Breast epithelium (tissue), 4 donors: ENCODE results near the gene PDHA1. TPM values are rescaled to one million over a fixed set of nuclear protein-coding genes. Genes with fewer than 3 reads are reported as not detected.

Source experiments
- DNase-seq, 2 donors: peaks; one replicate each; pipeline ENCODE4 v3.0.0-alpha.2; 2019; ENCODE audit warnings: low spot score in 2 of 2
- H3K27ac ChIP-seq, 2 donors: fragments of 200-600 bp; sonication (generic) in 1 of 2; one replicate each; pipeline ENCODE4 v1.5.1; 2016 to 2019; ENCODE audit warnings: mild to moderate bottlenecking in 1 of 2
- H3K27me3 ChIP-seq, 2 donors: fragments of 200-600 bp; sonication (generic) in 1 of 2; one replicate each; pipeline versions ENCODE4 v1.5.1 to v1.6.0; 2017 to 2019; ENCODE audit warnings: control low read depth in 1 of 2, mild to moderate bottlenecking in 1 of 2
- H3K36me3 ChIP-seq: fragments of 200-600 bp; one replicate; pipeline ENCODE4 v1.5.1; 2019
- H3K4me1 ChIP-seq, 2 donors: fragments of 200-600 bp; sonication (generic); one replicate each; pipeline ENCODE4 v1.5.1; 2016 to 2019; ENCODE audit warnings: control low read depth in 1 of 2
- H3K4me3 ChIP-seq, 3 donors: fragments of 200-600 bp; sonication (generic); 1 replicate in 2 of 3; 2 replicates in 1 of 3; pipeline ENCODE4 v1.5.1; 2016 to 2019; ENCODE audit warnings: mild to moderate bottlenecking in 3 of 3, moderate library complexity in 2 of 3
- H3K9me3 ChIP-seq, 2 donors: fragments of 200-600 bp; sonication (generic) in 1 of 2; one replicate each; pipeline ENCODE4 v1.5.1; 2016 to 2019; ENCODE audit warnings: control low read depth in 1 of 2
- POLR2A ChIP-seq: fragments of 450-650 bp; IDR thresholded peaks from one replicate; pipeline ENCODE4 v1.6.1; 2016; ENCODE audit warnings: antibody characterized with exemption, mild to moderate bottlenecking, moderate library complexity
- POLR2AphosphoS5 ChIP-seq, 3 donors: sonication (generic); formaldehyde crosslinking; IDR thresholded peaks; one replicate each; pipeline ENCODE4 v1.6.1; 2017; ENCODE audit warnings: antibody characterized with exemption in 3 of 3
- intact Hi-C: fragments of 100-400 bp; cut with DNase I; formaldehyde crosslinking; loops from one replicate; pipeline ENCODE4 v1.15.1; 2023; ENCODE audit warnings: low total_unique reads
- total RNA-seq, 3 donors: library from RNA; depleted of rRNA; stranded (reverse); fragments of >200 nt; gene quantifications; one replicate each; pipeline ENCODE4 v1.1.0, GENCODE V29; 2016
- TF ChIP-seq, protein P1 (sequence below), 3 donors: fragments of 450-650 bp; IDR thresholded peaks; one replicate each; pipeline ENCODE4 v1.5.1; 2016 to 2017; ENCODE audit warnings: antibody characterized with exemption in 3 of 3, mild to moderate bottlenecking in 3 of 3, moderate library complexity in 3 of 3

The PDHA1 gene
- total RNA-seq, 3 donors from 2014 or later: 54.7 to 58.4 (median 55.7) TPM

DNA sequence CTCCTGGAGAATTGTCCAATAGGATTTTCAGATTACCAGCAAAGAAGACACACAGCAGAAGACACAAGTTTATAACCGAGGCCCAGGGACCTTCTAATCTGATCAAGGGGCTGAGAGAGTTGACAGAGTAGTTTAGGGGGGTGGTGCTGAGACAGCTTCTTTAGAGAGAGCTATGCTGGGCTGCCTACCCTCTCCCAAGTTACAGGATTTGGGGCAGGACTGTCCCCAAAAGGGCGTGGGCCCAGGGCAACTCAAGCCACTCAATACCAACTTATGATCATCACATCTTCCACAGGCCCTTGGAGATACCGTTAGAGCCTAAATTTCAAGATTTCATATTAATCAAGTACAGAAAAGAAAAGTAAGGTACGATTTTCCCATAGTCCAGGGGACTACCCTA is 43.0 kb downstream of the PDHA1 start:
- intact Hi-C loops: no loop called here
- H3K4me3 ChIP-seq: no peak overlapping the region
- no peak for DNase-seq
- no peak overlapping the region for H3K27ac ChIP-seq
- peaks cover 0 to 18% of the 10 kb centered on the region in 2 donors for H3K27me3 ChIP-seq
- H3K36me3 ChIP-seq: no peaks in the 10 kb centered on the region
- TF ChIP-seq POLR2AphosphoS5 (IDR thresholded peaks at IDR 0.05) (no peak), POLR2A (no peak)
- TF ChIP-seq, protein P1, sequence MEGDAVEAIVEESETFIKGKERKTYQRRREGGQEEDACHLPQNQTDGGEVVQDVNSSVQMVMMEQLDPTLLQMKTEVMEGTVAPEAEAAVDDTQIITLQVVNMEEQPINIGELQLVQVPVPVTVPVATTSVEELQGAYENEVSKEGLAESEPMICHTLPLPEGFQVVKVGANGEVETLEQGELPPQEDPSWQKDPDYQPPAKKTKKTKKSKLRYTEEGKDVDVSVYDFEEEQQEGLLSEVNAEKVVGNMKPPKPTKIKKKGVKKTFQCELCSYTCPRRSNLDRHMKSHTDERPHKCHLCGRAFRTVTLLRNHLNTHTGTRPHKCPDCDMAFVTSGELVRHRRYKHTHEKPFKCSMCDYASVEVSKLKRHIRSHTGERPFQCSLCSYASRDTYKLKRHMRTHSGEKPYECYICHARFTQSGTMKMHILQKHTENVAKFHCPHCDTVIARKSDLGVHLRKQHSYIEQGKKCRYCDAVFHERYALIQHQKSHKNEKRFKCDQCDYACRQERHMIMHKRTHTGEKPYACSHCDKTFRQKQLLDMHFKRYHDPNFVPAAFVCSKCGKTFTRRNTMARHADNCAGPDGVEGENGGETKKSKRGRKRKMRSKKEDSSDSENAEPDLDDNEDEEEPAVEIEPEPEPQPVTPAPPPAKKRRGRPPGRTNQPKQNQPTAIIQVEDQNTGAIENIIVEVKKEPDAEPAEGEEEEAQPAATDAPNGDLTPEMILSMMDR (IDR thresholded peaks at IDR 0.05): no peak
- peaks cover 0 to 10% of the 10 kb centered on the region in 2 donors for H3K9me3 ChIP-seq
- H3K4me1 ChIP-seq: no peaks in the 10 kb centered on the region

DNA sequence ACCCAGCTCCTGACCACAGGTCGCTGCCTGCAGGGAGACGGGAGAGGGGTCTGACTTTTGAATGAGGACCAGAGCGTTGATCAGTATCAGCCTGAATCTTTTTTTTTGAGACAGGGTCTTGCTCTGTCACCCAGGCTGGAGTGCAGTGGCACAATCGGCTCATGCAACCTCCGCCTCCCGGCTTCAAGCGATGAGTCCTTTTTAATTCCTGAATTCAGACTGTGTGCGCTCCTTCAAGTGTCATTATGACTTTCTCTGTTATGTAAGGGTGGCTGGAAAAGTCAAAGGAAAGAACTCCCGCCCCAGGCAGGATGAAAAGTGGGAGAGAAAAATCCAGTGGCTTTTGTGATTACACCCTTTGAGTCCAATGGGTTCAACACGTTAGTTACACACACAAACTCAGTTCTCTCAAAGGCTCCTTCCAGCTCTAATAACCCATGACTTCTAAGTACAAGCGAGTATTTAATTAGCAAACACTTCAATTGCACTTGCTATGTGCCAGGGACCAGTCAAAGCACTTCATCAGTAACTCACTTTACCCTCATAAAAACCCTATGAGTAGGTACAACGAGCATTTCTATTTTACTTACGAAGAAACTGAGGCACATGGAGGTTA is 44.4 kb downstream of the PDHA1 start:
- intact Hi-C loops: no loop called here
- H3K27ac ChIP-seq: no peak overlapping the region
- H3K9me3 ChIP-seq: peaks cover 0 to 10% of the 10 kb centered on the region in 2 donors
- no peaks in the 10 kb centered on the region for H3K36me3 ChIP-seq
- no peak overlapping the region for H3K4me3 ChIP-seq
- no peak for DNase-seq
- H3K4me1 ChIP-seq: no peaks in the 10 kb centered on the region
- peaks cover 0 to 13% of the 10 kb centered on the region in 2 donors for H3K27me3 ChIP-seq
- TF ChIP-seq POLR2AphosphoS5 (IDR thresholded peaks at IDR 0.05) (no peak), POLR2A (no peak)
- TF ChIP-seq, protein P1 (IDR thresholded peaks at IDR 0.05): no peak

DNA sequence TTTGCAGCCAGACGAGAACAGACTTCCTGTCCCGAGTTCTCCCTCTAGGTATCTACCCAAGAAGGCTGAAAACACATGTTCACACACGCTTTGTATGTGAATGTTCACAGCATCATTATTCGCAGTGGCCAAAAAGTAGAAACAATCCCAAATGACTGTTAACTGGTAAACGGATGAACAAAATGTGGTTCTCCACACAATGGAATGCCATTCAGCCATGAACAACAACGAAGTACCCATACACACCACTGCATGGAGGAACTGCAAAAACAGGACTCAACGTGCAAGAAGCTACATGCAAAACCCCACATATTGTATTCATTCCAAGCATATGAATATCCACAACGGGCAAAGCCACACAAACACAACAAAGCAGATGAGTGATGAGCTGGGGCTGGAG is 45.0 kb downstream of the PDHA1 start:
- H3K4me1 ChIP-seq: no peaks in the 10 kb centered on the region
- H3K36me3 ChIP-seq: no peaks in the 10 kb centered on the region
- intact Hi-C loops: no loop called here
- H3K9me3 ChIP-seq: peaks cover 0 to 10% of the 10 kb centered on the region in 2 donors
- no peak overlapping the region for H3K4me3 ChIP-seq
- no peak for DNase-seq
- TF ChIP-seq, protein P1 (IDR thresholded peaks at IDR 0.05): no peak
- TF ChIP-seq POLR2AphosphoS5 (IDR thresholded peaks at IDR 0.05) (no peak), POLR2A (no peak)
- H3K27ac ChIP-seq: no peak overlapping the region
- H3K27me3 ChIP-seq: peaks cover 0 to 13% of the 10 kb centered on the region in 2 donors

DNA sequence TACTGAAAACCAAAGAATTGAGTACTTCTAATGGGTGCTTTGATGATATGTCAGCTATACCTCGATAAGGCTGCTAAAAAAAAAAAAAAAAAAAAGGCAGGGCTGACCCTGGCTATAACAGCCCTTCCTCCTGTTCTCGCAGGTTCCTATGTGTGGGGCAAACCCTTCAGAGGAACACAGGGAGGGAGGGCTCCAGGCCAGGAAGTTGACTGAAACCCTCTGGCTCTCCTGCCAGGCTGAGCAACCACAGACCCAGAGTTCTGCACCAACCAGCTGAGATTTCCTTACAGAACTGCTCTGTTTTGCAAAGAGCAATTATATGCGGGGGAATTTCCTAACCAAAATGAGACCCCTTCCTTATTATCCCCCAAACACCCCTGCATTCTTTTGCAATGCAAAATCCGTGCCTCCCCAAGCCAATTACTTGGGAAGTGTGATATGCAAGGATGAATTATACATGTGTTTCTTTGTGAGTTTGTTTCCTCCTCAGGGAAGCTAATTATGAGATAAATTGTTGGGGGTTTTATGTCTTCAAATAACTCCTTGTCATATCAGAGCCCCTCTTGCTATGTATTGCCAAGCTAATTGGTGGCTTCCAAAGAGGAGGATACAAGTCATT is 45.6 kb downstream of the PDHA1 start:
- TF ChIP-seq POLR2AphosphoS5 (IDR thresholded peaks at IDR 0.05) (no peak), POLR2A (no peak)
- TF ChIP-seq, protein P1 (IDR thresholded peaks at IDR 0.05): no peak

DNA sequence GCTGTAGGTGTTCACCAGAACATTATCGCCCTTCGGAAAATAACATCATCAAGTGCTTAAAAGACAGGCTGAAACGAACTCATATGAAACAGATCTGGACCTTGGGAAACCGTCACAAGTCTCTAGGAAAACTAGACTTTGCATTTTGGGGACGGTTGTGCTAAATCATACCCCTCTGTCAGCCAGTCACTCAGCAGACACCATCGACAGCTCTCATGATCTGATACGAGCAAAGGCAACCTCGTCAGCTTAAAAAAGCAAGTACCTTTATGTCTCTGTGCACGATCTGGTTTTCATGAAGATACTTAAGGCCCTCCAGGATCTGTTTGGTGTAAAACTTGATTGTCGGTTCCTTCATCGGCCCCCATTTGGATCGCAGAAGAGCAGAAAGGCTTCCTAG is 48.4 kb downstream of the PDHA1 start:
- Histone ChIP-seq H3K4me1 (no peaks in the 10 kb centered on the region), H3K4me3 (no peak overlapping the region), H3K27ac (no peak overlapping the region), H3K36me3 (no peaks in the 10 kb centered on the region), H3K9me3 (no peaks in the 10 kb centered on the region), H3K27me3 (peaks cover 0 to 12% of the 10 kb centered on the region in 2 donors)
- no peak for DNase-seq
- intact Hi-C loops: no loop called here
- TF ChIP-seq POLR2AphosphoS5 (IDR thresholded peaks at IDR 0.05): no peak
- TF ChIP-seq POLR2A: no peak
- TF ChIP-seq, protein P1 (IDR thresholded peaks at IDR 0.05): no peak

More for the DNA sequence above, 45.6 kb downstream of the PDHA1 start:
- intact Hi-C loops: no loop called here
- Histone ChIP-seq H3K4me3 (no peak overlapping the region), H3K36me3 (no peaks in the 10 kb centered on the region), H3K27ac (no peak overlapping the region), H3K9me3 (peaks cover 0 to 10% of the 10 kb centered on the region in 2 donors), H3K4me1 (no peaks in the 10 kb centered on the region), H3K27me3 (peaks cover 0 to 13% of the 10 kb centered on the region in 2 donors)
- no peak for DNase-seq
